Activated naive CD4-positive, alpha-beta T cell treated with anti-CD3 and anti-CD28 coated beads for 36 hours (primary cell): ENCODE data around the gene HMGN1. TPM values are rescaled to one million over a fixed set of nuclear protein-coding genes. Genes with fewer than 3 reads are reported as not detected.
"Not testable (repeated sequence)": the region's sequence is repeated elsewhere in the genome, so short reads cannot be mapped to it uniquely, and the experiment has no call there.

Experiments
- CTCF ChIA-PET: fragments of 350-600 bp; sonication (Branson Sonifier 250); formaldehyde crosslinking; loops from one replicate; lab custom pipeline; 2021; ENCODE audit warnings: antibody characterized with exemption; lab: Charles Lee
- DNase-seq: peaks from one replicate; pipeline ENCODE4 v3.0.0-alpha.2; 2020
- H3K27ac Mint-ChIP-seq: one replicate; pipeline ENCODE4 v1.8.0; 2021; ENCODE audit warnings: mild to moderate bottlenecking, mixed read lengths
- H3K27me3 Mint-ChIP-seq: one replicate; pipeline ENCODE4 v1.8.0; 2021; ENCODE audit warnings: low read depth, mixed read lengths
- H3K36me3 Mint-ChIP-seq: one replicate; pipeline ENCODE4 v1.8.0; 2021; ENCODE audit warnings: low read depth, mixed read lengths
- H3K4me1 Mint-ChIP-seq: one replicate; pipeline ENCODE4 v1.8.0; 2021; ENCODE audit warnings: low read depth, mixed read lengths
- H3K4me3 Mint-ChIP-seq: one replicate; pipeline ENCODE4 v1.8.0; 2021; ENCODE audit warnings: mild to moderate bottlenecking, moderate library complexity, mixed read lengths
- H3K9me3 Mint-ChIP-seq: one replicate; pipeline ENCODE4 v1.8.0; 2021; ENCODE audit warnings: mixed read lengths
- intact Hi-C: fragments of 100-400 bp; cut with micrococcal nuclease; formaldehyde crosslinking; loops from one replicate; pipeline ENCODE4 v1.15.1; 2023
- total RNA-seq, 2 experiments: library from RNA; stranded (reverse); gene quantifications; one replicate each; pipeline ENCODE4 v1.2.3, GENCODE V29; 2021

HMGN1 gene
- total RNA-seq, 2 experiments from 2014 or later = 527 to 529 TPM

GRCh38 chr21:39384674-39385298, 35.9 kb upstream of the HMGN1 start:
- CTCF ChIA-PET = no interaction called here
- no peaks in the 10 kb centered on the region for H3K9me3 Mint-ChIP-seq
- H3K27me3 Mint-ChIP-seq = no peaks in the 10 kb centered on the region
- intact Hi-C loops = loop anchor here (5.0 to 10.0 kb wide), 6 partner anchors 242 to 877 kb away; no protein-coding TSS in a partner anchor
- H3K27ac Mint-ChIP-seq = peak overlapping the region; percentile 46
- no peak overlapping the region for H3K4me3 Mint-ChIP-seq
- H3K36me3 Mint-ChIP-seq = peaks cover 3% of the 10 kb centered on the region
- peaks cover 47% of the 10 kb centered on the region for H3K4me1 Mint-ChIP-seq
- no peak for DNase-seq

GRCh38 chr21:39382096-39382495, 33.2 kb upstream of the HMGN1 start:
- intact Hi-C loops = loop anchor here (10.0 kb wide), 2 partner anchors 377 to 617 kb away; no protein-coding TSS in a partner anchor
- DNase-seq, H3K27me3 Mint-ChIP-seq, H3K9me3 Mint-ChIP-seq, CTCF ChIA-PET, H3K27ac Mint-ChIP-seq, H3K36me3 Mint-ChIP-seq: not testable (repeated sequence)
- Mint-ChIP-seq H3K4me3 (peak overlapping the region; percentile 2), H3K4me1 (peaks cover 33% of the 10 kb centered on the region)

- Mint-ChIP-seq H3K27ac (peak overlapping the region; percentile 76), H3K4me1 (peaks cover 26% of the 10 kb centered on the region), H3K9me3 (no peaks in the 10 kb centered on the region), H3K36me3 (no peaks in the 10 kb centered on the region), H3K27me3 (no peaks in the 10 kb centered on the region), H3K4me3 (peak overlapping the region; percentile 91)
- no peak for DNase-seq
- CTCF ChIA-PET = interaction anchor here (1.1 kb wide), 1 partner anchor 31 kb away, joined by 4 read pairs; no protein-coding TSS in a partner anchor
- intact Hi-C loops = loop anchor here (10.0 kb wide), 2 partner anchors 376 to 616 kb away; no protein-coding TSS in a partner anchor
Measured at GRCh38 chr21:39381009-39381408, 32.1 kb upstream of the HMGN1 start.

GRCh38 chr21:39379986-39380891, 31.4 kb upstream of the HMGN1 start:
- Mint-ChIP-seq H3K4me3 (peak overlapping the region; percentile 91), H3K36me3 (no peaks in the 10 kb centered on the region), H3K4me1 (peaks cover 23% of the 10 kb centered on the region), H3K9me3 (no peaks in the 10 kb centered on the region), H3K27ac (peak overlapping the region; percentile 76), H3K27me3 (no peaks in the 10 kb centered on the region)
- CTCF ChIA-PET = interaction anchor here (1.0 to 1.1 kb wide), 2 partner anchors 30 to 64 kb away, joined by 3 to 4 read pairs; no protein-coding TSS in a partner anchor
- intact Hi-C loops = loop anchor here (1.0 to 10.0 kb wide), 4 partner anchors 8 to 615 kb away; partner anchors contain the start of gene HMGN1
- peak; percentile 94 for DNase-seq

GRCh38 chr21:39377444-39378050, 28.7 kb upstream of the HMGN1 start:
- Mint-ChIP-seq H3K36me3 (no peaks in the 10 kb centered on the region), H3K4me3 (no peak overlapping the region), H3K27ac (no peak overlapping the region), H3K27me3 (no peaks in the 10 kb centered on the region), H3K4me1 (peaks cover 14% of the 10 kb centered on the region), H3K9me3 (no peaks in the 10 kb centered on the region)
- CTCF ChIA-PET = no interaction called here
- DNase-seq = no peak
- intact Hi-C loops = no loop called here

GRCh38 chr21:39375446-39375845, 26.6 kb upstream of the HMGN1 start:
- no peak overlapping the region for H3K4me3 Mint-ChIP-seq
- no peak overlapping the region for H3K27ac Mint-ChIP-seq
- H3K4me1 Mint-ChIP-seq = no peaks in the 10 kb centered on the region
- intact Hi-C loops = no loop called here
- no peaks in the 10 kb centered on the region for H3K36me3 Mint-ChIP-seq
- no peak for DNase-seq
- H3K27me3 Mint-ChIP-seq = no peaks in the 10 kb centered on the region
- CTCF ChIA-PET = interaction anchor here (0.6 to 0.9 kb wide), 2 partner anchors 12 to 410 kb away, joined by 3 to 5 read pairs; no protein-coding TSS in a partner anchor
- no peaks in the 10 kb centered on the region for H3K9me3 Mint-ChIP-seq

GRCh38 chr21:39374046-39374445, 25.2 kb upstream of the HMGN1 start:
- CTCF ChIA-PET = interaction anchor here (1.3 kb wide), 1 partner anchor 67 kb away, joined by 3 read pairs; no protein-coding TSS in a partner anchor
- no peaks in the 10 kb centered on the region for H3K27me3 Mint-ChIP-seq
- no peak for DNase-seq
- H3K4me3 Mint-ChIP-seq = no peak overlapping the region
- no peak overlapping the region for H3K27ac Mint-ChIP-seq
- H3K9me3 Mint-ChIP-seq = no peaks in the 10 kb centered on the region
- intact Hi-C loops = no loop called here
- no peaks in the 10 kb centered on the region for H3K36me3 Mint-ChIP-seq
- no peaks in the 10 kb centered on the region for H3K4me1 Mint-ChIP-seq

- Mint-ChIP-seq H3K27ac (no peak overlapping the region), H3K4me3 (no peak overlapping the region), H3K4me1 (no peaks in the 10 kb centered on the region), H3K36me3 (no peaks in the 10 kb centered on the region), H3K27me3 (no peaks in the 10 kb centered on the region), H3K9me3 (no peaks in the 10 kb centered on the region)
- peak; percentile 35 for DNase-seq
- CTCF ChIA-PET = interaction anchor here (1.3 kb wide), 1 partner anchor 68 kb away, joined by 3 read pairs; no protein-coding TSS in a partner anchor
- intact Hi-C loops = loop anchor here (1.0 kb wide), 1 partner anchor 15 kb away; no protein-coding TSS in a partner anchor
Measured at GRCh38 chr21:39373634-39374033, 24.7 kb upstream of the HMGN1 start.

GRCh38 chr21:39369896-39370288, 21.0 kb upstream of the HMGN1 start:
- H3K27me3 Mint-ChIP-seq, H3K27ac Mint-ChIP-seq, intact Hi-C loops, H3K4me3 Mint-ChIP-seq, H3K36me3 Mint-ChIP-seq, H3K9me3 Mint-ChIP-seq, DNase-seq, H3K4me1 Mint-ChIP-seq: not testable (repeated sequence)
- CTCF ChIA-PET = interaction anchor here (0.7 kb wide), 1 partner anchor 11 kb away, joined by 7 read pairs; no protein-coding TSS in a partner anchor

GRCh38 chr21:39367783-39368182, 18.9 kb upstream of the HMGN1 start:
- no peaks in the 10 kb centered on the region for H3K36me3 Mint-ChIP-seq
- CTCF ChIA-PET = no interaction called here
- no peak overlapping the region for H3K27ac Mint-ChIP-seq
- no peaks in the 10 kb centered on the region for H3K4me1 Mint-ChIP-seq
- DNase-seq = no peak
- H3K4me3 Mint-ChIP-seq = no peak overlapping the region
- H3K9me3 Mint-ChIP-seq = no peaks in the 10 kb centered on the region
- intact Hi-C loops = no loop called here
- no peaks in the 10 kb centered on the region for H3K27me3 Mint-ChIP-seq

- Mint-ChIP-seq H3K4me3 (no peak overlapping the region), H3K36me3 (no peaks in the 10 kb centered on the region), H3K27me3 (no peaks in the 10 kb centered on the region), H3K9me3 (no peaks in the 10 kb centered on the region), H3K27ac (no peak overlapping the region), H3K4me1 (no peaks in the 10 kb centered on the region)
- DNase-seq = no peak
- intact Hi-C loops = no loop called here
- CTCF ChIA-PET = no interaction called here
Measured at GRCh38 chr21:39366563-39366962, 17.7 kb upstream of the HMGN1 start.

- CTCF ChIA-PET = no interaction called here
Measured at GRCh38 chr21:39364949-39365348, 16.1 kb upstream of the HMGN1 start.

More at GRCh38 chr21:39364949-39365348, 16.1 kb upstream of the HMGN1 start:
- H3K4me1 Mint-ChIP-seq = no peaks in the 10 kb centered on the region
- no peaks in the 10 kb centered on the region for H3K27me3 Mint-ChIP-seq
- intact Hi-C loops = no loop called here
- no peak for DNase-seq
- no peak overlapping the region for H3K4me3 Mint-ChIP-seq
- H3K9me3 Mint-ChIP-seq = no peaks in the 10 kb centered on the region
- H3K36me3 Mint-ChIP-seq = no peaks in the 10 kb centered on the region
- H3K27ac Mint-ChIP-seq = no peak overlapping the region
